ENCODE measurements around the gene CCZ1. TPM values are rescaled to one million over a fixed set of nuclear protein-coding genes. Genes with fewer than 3 reads are reported as not detected.
"Not testable (repeated sequence)": the region's sequence is repeated elsewhere in the genome, so short reads cannot be mapped to it uniquely, and the experiment has no call there.

CCZ1 gene
- total RNA-seq, 1 experiment from 2014 or later, result 81.7 TPM

DNA sequence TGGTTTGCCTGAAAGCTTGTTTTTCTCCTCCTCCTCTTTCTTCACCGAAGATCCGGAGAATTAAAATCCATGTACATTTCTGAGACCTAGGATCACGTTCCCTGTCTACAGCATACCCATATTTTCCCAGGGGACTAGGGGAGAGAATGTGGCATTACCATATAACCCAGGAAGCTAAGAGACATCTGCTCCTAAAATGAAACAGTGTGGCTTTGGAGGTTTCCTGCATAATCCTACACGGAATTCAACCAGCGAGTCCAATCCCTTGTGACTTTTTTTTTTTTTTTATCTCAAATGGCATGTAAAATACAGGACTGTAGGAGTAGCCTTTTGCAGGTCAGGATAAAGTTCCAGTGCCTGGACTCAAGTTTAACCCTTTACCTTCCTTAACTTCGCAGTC lies 10.3 kb downstream of the CCZ1 start:
- DNase-seq; intact Hi-C loops (cut with micrococcal nuclease; ENCODE audit: unreplicated experiment); POLR2A ChIA-PET (ENCODE audit: unreplicated experiment); CTCF ChIA-PET; H3K27me3 ChIP-seq (ENCODE audit: insufficient read depth, low read depth); H3K36me3 ChIP-seq (ENCODE audit: low read depth); H4K20me1 ChIP-seq (ENCODE audit: insufficient read depth); H2AFZ ChIP-seq; H3K4me1 ChIP-seq (replicated peaks; ENCODE audit: insufficient read depth); BruUV-seq (replicated peaks); H3K9me2 ChIP-seq (ENCODE audit: insufficient read depth); H3K9me3 ChIP-seq (ENCODE audit: insufficient read depth, low read depth); H3K4me3 ChIP-seq; H3F3A ChIP-seq (ENCODE audit: insufficient read depth, low read depth); H3K27ac ChIP-seq; H3K79me2 ChIP-seq (ENCODE audit: low read depth); H3K4me2 ChIP-seq: not testable (repeated sequence)

- POLR2A ChIA-PET (ENCODE audit: unreplicated experiment); H3K27ac ChIP-seq; H2AFZ ChIP-seq; H4K20me1 ChIP-seq (ENCODE audit: insufficient read depth); H3K4me2 ChIP-seq; H3F3A ChIP-seq (ENCODE audit: insufficient read depth, low read depth); H3K9me3 ChIP-seq (ENCODE audit: insufficient read depth, low read depth); BruUV-seq (replicated peaks); CTCF ChIA-PET; DNase-seq; H3K9me2 ChIP-seq (ENCODE audit: insufficient read depth); H3K36me3 ChIP-seq (ENCODE audit: low read depth); intact Hi-C loops (cut with micrococcal nuclease; ENCODE audit: unreplicated experiment); H3K27me3 ChIP-seq (ENCODE audit: insufficient read depth, low read depth); H3K4me3 ChIP-seq; H3K4me1 ChIP-seq (replicated peaks; ENCODE audit: insufficient read depth); H3K79me2 ChIP-seq (ENCODE audit: low read depth): not testable (repeated sequence)
Observed at GRCh38 chr7:5916529-5916928, 18.0 kb downstream of the CCZ1 start.

DNA sequence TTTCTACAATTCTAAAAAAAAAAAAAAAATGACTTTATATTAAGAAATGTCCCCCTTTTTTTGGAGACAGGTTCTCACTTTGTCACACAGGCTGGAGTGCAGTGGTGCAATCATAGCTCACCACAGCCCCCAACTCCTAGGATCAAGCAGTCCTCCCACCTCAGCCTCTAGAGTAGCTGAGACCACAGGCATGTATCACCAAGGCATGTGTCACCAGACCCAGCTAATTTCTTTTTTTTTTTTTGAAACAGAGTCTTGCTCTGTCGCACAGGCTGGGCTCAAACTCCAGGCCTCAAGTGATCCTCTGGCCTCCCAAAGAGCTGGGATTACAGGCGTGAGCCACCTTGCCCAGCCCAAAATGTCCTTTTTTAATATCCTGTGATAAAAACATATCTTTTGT lies 25.6 kb downstream of the CCZ1 start:
- H3K4me1 ChIP-seq (replicated peaks; ENCODE audit: insufficient read depth); BruUV-seq (replicated peaks); CTCF ChIA-PET; H3K4me2 ChIP-seq; H4K20me1 ChIP-seq (ENCODE audit: insufficient read depth); H3F3A ChIP-seq (ENCODE audit: insufficient read depth, low read depth); H3K79me2 ChIP-seq (ENCODE audit: low read depth); H3K9me3 ChIP-seq (ENCODE audit: insufficient read depth, low read depth); H3K9me2 ChIP-seq (ENCODE audit: insufficient read depth); H2AFZ ChIP-seq; POLR2A ChIA-PET (ENCODE audit: unreplicated experiment); H3K4me3 ChIP-seq; DNase-seq; H3K36me3 ChIP-seq (ENCODE audit: low read depth); H3K27ac ChIP-seq; intact Hi-C loops (cut with micrococcal nuclease; ENCODE audit: unreplicated experiment); H3K27me3 ChIP-seq (ENCODE audit: insufficient read depth, low read depth): not testable (repeated sequence)

GRCh38 chr7:5924630-5925029 lies 26.1 kb downstream of the CCZ1 start:
- H2AFZ ChIP-seq; H4K20me1 ChIP-seq (ENCODE audit: insufficient read depth); H3K79me2 ChIP-seq (ENCODE audit: low read depth); CTCF ChIA-PET; H3K9me3 ChIP-seq (ENCODE audit: insufficient read depth, low read depth); BruUV-seq (replicated peaks); H3F3A ChIP-seq (ENCODE audit: insufficient read depth, low read depth); DNase-seq; H3K9me2 ChIP-seq (ENCODE audit: insufficient read depth); POLR2A ChIA-PET (ENCODE audit: unreplicated experiment); H3K27me3 ChIP-seq (ENCODE audit: insufficient read depth, low read depth); H3K4me1 ChIP-seq (replicated peaks; ENCODE audit: insufficient read depth); intact Hi-C loops (cut with micrococcal nuclease; ENCODE audit: unreplicated experiment); H3K4me3 ChIP-seq; H3K27ac ChIP-seq; H3K36me3 ChIP-seq (ENCODE audit: low read depth); H3K4me2 ChIP-seq: not testable (repeated sequence)

DNA sequence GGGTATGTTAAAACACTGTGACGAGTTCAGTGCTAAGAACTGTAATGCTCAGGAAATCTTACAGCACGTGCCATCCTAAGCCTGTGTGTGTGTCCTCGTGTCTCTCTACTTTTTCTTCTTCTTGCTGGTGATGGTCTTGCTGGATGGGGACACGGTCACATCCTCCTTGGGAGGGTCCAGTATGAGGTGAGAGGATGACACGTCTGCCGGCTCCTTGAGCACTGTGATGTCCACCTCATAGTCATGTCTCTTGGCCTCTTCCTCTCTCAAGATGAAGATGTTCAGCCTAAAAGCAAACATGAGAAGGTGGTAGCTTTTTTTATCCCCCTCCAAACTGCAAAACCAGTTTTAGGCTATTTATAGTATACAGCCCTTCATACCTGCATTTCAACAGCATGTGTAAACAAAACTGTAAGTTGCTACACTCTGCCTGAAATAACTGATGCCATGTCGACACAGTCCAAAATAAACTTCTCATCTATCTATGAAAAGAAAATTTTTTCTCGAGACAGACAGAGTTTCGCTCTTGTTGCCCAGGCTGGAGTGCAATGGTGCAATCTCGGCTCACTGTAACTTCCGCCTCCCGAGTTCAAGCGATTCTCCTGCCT lies 27.8 kb downstream of the CCZ1 start:
- H3K9me3 ChIP-seq (ENCODE audit: insufficient read depth, low read depth); DNase-seq; H3K36me3 ChIP-seq (ENCODE audit: low read depth); H3F3A ChIP-seq (ENCODE audit: insufficient read depth, low read depth); intact Hi-C loops (cut with micrococcal nuclease; ENCODE audit: unreplicated experiment); H3K79me2 ChIP-seq (ENCODE audit: low read depth); H2AFZ ChIP-seq; H4K20me1 ChIP-seq (ENCODE audit: insufficient read depth); CTCF ChIA-PET; H3K9me2 ChIP-seq (ENCODE audit: insufficient read depth); BruUV-seq (replicated peaks); H3K4me1 ChIP-seq (replicated peaks; ENCODE audit: insufficient read depth); H3K4me2 ChIP-seq; POLR2A ChIA-PET (ENCODE audit: unreplicated experiment); H3K27me3 ChIP-seq (ENCODE audit: insufficient read depth, low read depth); H3K4me3 ChIP-seq; H3K27ac ChIP-seq: not testable (repeated sequence)

- intact Hi-C loops (cut with micrococcal nuclease; ENCODE audit: unreplicated experiment); H3K79me2 ChIP-seq (ENCODE audit: low read depth); H3K36me3 ChIP-seq (ENCODE audit: low read depth); POLR2A ChIA-PET (ENCODE audit: unreplicated experiment); H4K20me1 ChIP-seq (ENCODE audit: insufficient read depth); H3K9me3 ChIP-seq (ENCODE audit: insufficient read depth, low read depth); H3K4me3 ChIP-seq; H3K4me1 ChIP-seq (replicated peaks; ENCODE audit: insufficient read depth); CTCF ChIA-PET; H2AFZ ChIP-seq; DNase-seq; H3K27me3 ChIP-seq (ENCODE audit: insufficient read depth, low read depth); H3F3A ChIP-seq (ENCODE audit: insufficient read depth, low read depth); H3K27ac ChIP-seq; H3K4me2 ChIP-seq; BruUV-seq (replicated peaks); H3K9me2 ChIP-seq (ENCODE audit: insufficient read depth): not testable (repeated sequence)
Observed at GRCh38 chr7:5930290-5930689, 31.8 kb downstream of the CCZ1 start.

GRCh38 chr7:5931250-5931649 lies 32.7 kb downstream of the CCZ1 start:
- POLR2A ChIA-PET (ENCODE audit: unreplicated experiment); BruUV-seq (replicated peaks): not testable (repeated sequence)

More at GRCh38 chr7:5931250-5931649, 32.7 kb downstream of the CCZ1 start:
- H4K20me1 ChIP-seq (ENCODE audit: insufficient read depth); H3K9me2 ChIP-seq (ENCODE audit: insufficient read depth); H3K9me3 ChIP-seq (ENCODE audit: insufficient read depth, low read depth); DNase-seq; intact Hi-C loops (cut with micrococcal nuclease; ENCODE audit: unreplicated experiment); H3K79me2 ChIP-seq (ENCODE audit: low read depth); CTCF ChIA-PET; H3K27me3 ChIP-seq (ENCODE audit: insufficient read depth, low read depth); H3K4me1 ChIP-seq (replicated peaks; ENCODE audit: insufficient read depth); H3K27ac ChIP-seq; H3K4me3 ChIP-seq; H3F3A ChIP-seq (ENCODE audit: insufficient read depth, low read depth); H3K4me2 ChIP-seq; H3K36me3 ChIP-seq (ENCODE audit: low read depth); H2AFZ ChIP-seq: not testable (repeated sequence)

Data from PC-9 (cell line).